Vagina (tissue), 2 donors: Measurements from ENCODE around the gene EVA1A. TPM values are rescaled to one million over a fixed set of nuclear protein-coding genes. Genes with fewer than 3 reads are reported as not detected.

Source experiments
- DNase-seq, 2 donors: peaks; one replicate each; pipeline ENCODE4 v3.0.0-alpha.2; 2017; ENCODE audit errors: extremely low spot score in 2 of 2
- H3K27ac ChIP-seq: fragments of 200-600 bp; sonication (generic); one replicate; pipeline ENCODE4 v1.5.1; 2019
- H3K27me3 ChIP-seq: fragments of 200-600 bp; sonication (generic); one replicate; pipeline ENCODE4 v1.5.1; 2019
- H3K36me3 ChIP-seq, 2 donors: fragments of 200-600 bp; sonication (generic); one replicate each; pipeline ENCODE4 v1.5.1; 2017 to 2019
- H3K4me1 ChIP-seq: fragments of 200-600 bp; sonication (generic); one replicate; pipeline ENCODE4 v1.5.1; 2019
- H3K4me3 ChIP-seq, 2 donors: fragments of 200-600 bp; sonication (generic); 1 replicate in 1 of 2; 2 replicates in 1 of 2; pipeline ENCODE4 v1.5.1; 2016 to 2019
- H3K9me3 ChIP-seq: fragments of 200-600 bp; sonication (generic); one replicate; pipeline ENCODE4 v1.5.1; 2019
- CTCF ChIP-seq, 3 experiments: fragments of 450-650 bp in 2 of 3; fragments of 200-600 bp in 1 of 3; sonication (generic) in 1 of 3; IDR thresholded peaks; one replicate each; pipeline ENCODE4 v1.5.1; 2017 to 2019; ENCODE audit warnings: antibody characterized with exemption in 3 of 3, mild to moderate bottlenecking in 2 of 3, moderate library complexity in 2 of 3
- POLR2A ChIP-seq, 2 donors: fragments of 450-650 bp; IDR thresholded peaks; one replicate each; pipeline ENCODE4 v1.6.1; 2017; ENCODE audit warnings: antibody characterized with exemption in 2 of 2, mild to moderate bottlenecking in 2 of 2, moderate library complexity in 2 of 2
- POLR2AphosphoS5 ChIP-seq, 2 donors: sonication (generic); formaldehyde crosslinking; IDR thresholded peaks; one replicate each; pipeline ENCODE4 v1.9.0; 2017; ENCODE audit warnings: antibody characterized with exemption in 2 of 2, mild to moderate bottlenecking in 2 of 2, low read depth in 1 of 2; ENCODE audit not compliant: insufficient read depth in 1 of 2
- intact Hi-C: fragments of 100-400 bp; cut with DNase I; formaldehyde crosslinking; loops from one replicate; pipeline ENCODE4 v1.15.1; 2023
- total RNA-seq: library from RNA; depleted of rRNA; stranded (reverse); fragments of >200 nt; gene quantifications from one replicate; pipeline ENCODE4 v1.2.3, GENCODE V29; 2016

The EVA1A gene
- total RNA-seq, 1 donor from 2014 or later, result not detected

GRCh38 chr2:75555701-75556100, 5.0 kb downstream of the EVA1A start:
- H3K4me3 ChIP-seq, result no peak overlapping the region
- no peak overlapping the region for H3K27ac ChIP-seq
- no peaks in the 10 kb centered on the region for H3K36me3 ChIP-seq
- H3K9me3 ChIP-seq, result no peaks in the 10 kb centered on the region
- H3K4me1 ChIP-seq, result peaks cover 8% of the 10 kb centered on the region
- no peaks in the 10 kb centered on the region for H3K27me3 ChIP-seq
- peak in 1 of 2 donors; percentile 37 for DNase-seq
- intact Hi-C loops, result no loop called here
- no peak for TF ChIP-seq POLR2A (IDR thresholded peaks at IDR 0.05)
- no peak for TF ChIP-seq POLR2AphosphoS5 (IDR thresholded peaks at IDR 0.05; ENCODE audit: insufficient read depth in 1 of 2, low read depth in 1 of 2)
- TF ChIP-seq CTCF (IDR thresholded peaks at IDR 0.05), result no peak

- Histone ChIP-seq H3K27ac (no peak overlapping the region), H3K9me3 (no peaks in the 10 kb centered on the region), H3K27me3 (no peaks in the 10 kb centered on the region), H3K36me3 (no peaks in the 10 kb centered on the region), H3K4me3 (no peak overlapping the region), H3K4me1 (no peaks in the 10 kb centered on the region)
- intact Hi-C loops, result no loop called here
- DNase-seq, result peak in 1 of 2 donors; percentile 40
- no peak for TF ChIP-seq POLR2A (IDR thresholded peaks at IDR 0.05)
- no peak for TF ChIP-seq POLR2AphosphoS5 (IDR thresholded peaks at IDR 0.05; ENCODE audit: insufficient read depth in 1 of 2, low read depth in 1 of 2)
- TF ChIP-seq CTCF (IDR thresholded peaks at IDR 0.05), result no peak
Observed at GRCh38 chr2:75553935-75554531, 6.7 kb downstream of the EVA1A start.

GRCh38 chr2:75552222-75552621, 8.5 kb downstream of the EVA1A start:
- Histone ChIP-seq H3K4me1 (no peaks in the 10 kb centered on the region), H3K9me3 (no peaks in the 10 kb centered on the region), H3K27me3 (no peaks in the 10 kb centered on the region), H3K36me3 (no peaks in the 10 kb centered on the region), H3K27ac (no peak overlapping the region), H3K4me3 (no peak overlapping the region)
- no peak for DNase-seq
- no peak for TF ChIP-seq CTCF (IDR thresholded peaks at IDR 0.05)
- TF ChIP-seq POLR2AphosphoS5 (IDR thresholded peaks at IDR 0.05; ENCODE audit: insufficient read depth in 1 of 2, low read depth in 1 of 2), result no peak
- intact Hi-C loops, result no loop called here

GRCh38 chr2:75551434-75551833, 9.3 kb downstream of the EVA1A start:
- Histone ChIP-seq H3K4me3 (no peak overlapping the region), H3K27ac (no peak overlapping the region), H3K36me3 (no peaks in the 10 kb centered on the region), H3K4me1 (no peaks in the 10 kb centered on the region), H3K9me3 (no peaks in the 10 kb centered on the region), H3K27me3 (no peaks in the 10 kb centered on the region)
- intact Hi-C loops, result no loop called here
- TF ChIP-seq CTCF (IDR thresholded peaks at IDR 0.05) (no peak), POLR2A (IDR thresholded peaks at IDR 0.05) (no peak), POLR2AphosphoS5 (IDR thresholded peaks at IDR 0.05; ENCODE audit: insufficient read depth in 1 of 2, low read depth in 1 of 2) (no peak)
- no peak for DNase-seq

- no peak overlapping the region for H3K4me3 ChIP-seq
- peak in 1 of 2 donors; percentile 72 for DNase-seq
- TF ChIP-seq POLR2A (IDR thresholded peaks at IDR 0.05) (no peak), POLR2AphosphoS5 (IDR thresholded peaks at IDR 0.05; ENCODE audit: insufficient read depth in 1 of 2, low read depth in 1 of 2) (no peak), CTCF (IDR thresholded peaks at IDR 0.05) (no peak)
- intact Hi-C loops, result no loop called here
- no peaks in the 10 kb centered on the region for H3K4me1 ChIP-seq
- no peak overlapping the region for H3K27ac ChIP-seq
- H3K36me3 ChIP-seq, result no peaks in the 10 kb centered on the region
- no peaks in the 10 kb centered on the region for H3K27me3 ChIP-seq
- no peaks in the 10 kb centered on the region for H3K9me3 ChIP-seq
Observed at GRCh38 chr2:75549401-75550253, 11.1 kb downstream of the EVA1A start.
